K562 (cell line): ENCODE results near the gene WDR91. TPM values are rescaled to one million over a fixed set of nuclear protein-coding genes. Genes with fewer than 3 reads are reported as not detected.

Experiments
- E2F3 ChIP-seq: fragments of 250-450 bp; sonication (Bioruptor Pico); IDR thresholded peaks from 2 replicates; pipeline ENCODE4 v1.4.0; 2020; ENCODE audit warnings: mild to moderate bottlenecking
- ELF2 ChIP-seq: fragments of 250-450 bp; sonication (Bioruptor Pico); IDR thresholded peaks from 2 replicates; pipeline ENCODE4 v1.5.0; 2021; ENCODE audit warnings: mild to moderate bottlenecking
- FOXJ2 ChIP-seq: fragments of 200-800 bp; sonication (Bioruptor generic); IDR thresholded peaks from 2 replicates; pipeline ENCODE4 v1.6.1; 2016; ENCODE audit warnings: missing genetic modification characterization, missing compliant biosample characterization
- FUS ChIP-seq: fragments of 200-400 bp; formaldehyde crosslinking; optimal IDR thresholded peaks from 2 replicates; pipeline ENCODE3; 2017; ENCODE audit warnings: low read depth, low read length
- HMG20B ChIP-seq: fragments of 250-450 bp; sonication (Bioruptor Pico); IDR thresholded peaks from 2 replicates; pipeline ENCODE4 v1.5.0; 2021; ENCODE audit warnings: mild to moderate bottlenecking
- HOXB6 ChIP-seq: fragments of 250-450 bp; sonication (Bioruptor Pico); IDR thresholded peaks from 2 replicates; pipeline ENCODE4 v1.5.1; 2022; ENCODE audit warnings: mild to moderate bottlenecking, borderline replicate concordance
- MYC ChIP-seq, 2 experiments: fragments of 250-450 bp in 1 of 2; sonication (Bioruptor Pico) in 1 of 2; IDR thresholded peaks; 2 replicates each; pipeline versions ENCODE4 v1.5.1 to v1.6.1; 2012 to 2021; ENCODE audit warnings: low read depth in 2 of 2, borderline replicate concordance in 1 of 2, improper control_type of control experiment in 1 of 2, low read length in 1 of 2, mild to moderate bottlenecking in 1 of 2, moderate library complexity in 1 of 2
- NCOR1 ChIP-seq: fragments of 450-650 bp; IDR thresholded peaks from 2 replicates; pipeline ENCODE4 v1.6.1; 2016; ENCODE audit warnings: mild to moderate bottlenecking, moderate library complexity
- ZBED1 ChIP-seq: IDR thresholded peaks from 2 replicates; pipeline ENCODE4 v1.6.1; 2014
- ZBTB11 ChIP-seq, 3 experiments: fragments of 200-800 bp in 1 of 3; fragments of 250-450 bp in 1 of 3; fragments of 450-650 bp in 1 of 3; sonication (Bioruptor Pico) in 1 of 3; sonication (Bioruptor generic) in 1 of 3; formaldehyde crosslinking in 1 of 3; IDR thresholded peaks; 2 replicates each; pipeline versions ENCODE4 v1.6.1 to v1.8.0; 2016 to 2022; ENCODE audit warnings: mild to moderate bottlenecking in 2 of 3, missing genetic modification characterization in 2 of 3, missing compliant biosample characterization in 1 of 3, moderate library complexity in 1 of 3
- ZBTB2 ChIP-seq: fragments of 450-650 bp; IDR thresholded peaks from 2 replicates; pipeline ENCODE4 v1.6.1; 2016; ENCODE audit warnings: antibody characterized with exemption
- ZNF121 ChIP-seq: sonication (generic); formaldehyde crosslinking; conservative IDR thresholded peaks from 2 replicates; pipeline ENCODE4 v1.8.0; 2022; ENCODE audit warnings: missing genetic modification reagents
- ZNF347 ChIP-seq: fragments of 450-650 bp; formaldehyde crosslinking; IDR thresholded peaks from 2 replicates; pipeline ENCODE4 v1.4.0; 2020; ENCODE audit warnings: low read depth, mild to moderate bottlenecking, moderate library complexity
- ZNF639 ChIP-seq, 2 experiments: fragments of 200-800 bp in 1 of 2; sonication (Bioruptor generic) in 1 of 2; sonication (generic) in 1 of 2; formaldehyde crosslinking in 1 of 2; IDR thresholded peaks in 1 of 2; conservative IDR thresholded peaks in 1 of 2; 2 replicates each; pipeline versions ENCODE4 v1.5.0 to v1.6.1; 2016 to 2020; ENCODE audit warnings: missing compliant biosample characterization in 1 of 2, missing genetic modification characterization in 1 of 2, missing genetic modification reagents in 1 of 2
- ZNF707 ChIP-seq: fragments of 250-450 bp; sonication (Bioruptor Pico); conservative IDR thresholded peaks from 2 replicates; pipeline ENCODE4 v1.8.0; 2022; ENCODE audit warnings: inconsistent platforms, mild to moderate bottlenecking, moderate library complexity
- ZNF764 ChIP-seq: fragments of 250-450 bp; sonication (Bioruptor Pico); IDR thresholded peaks from 2 replicates; pipeline ENCODE4 v1.4.0; 2020; ENCODE audit warnings: low read depth, mild to moderate bottlenecking, moderate library complexity
- ZZZ3 ChIP-seq: fragments of 450-650 bp; IDR thresholded peaks from 2 replicates; pipeline ENCODE4 v1.6.1; 2016; ENCODE audit warnings: antibody characterized with exemption, mild to moderate bottlenecking, moderate library complexity
- polyA plus RNA-seq, 8 experiments: library from polyadenylated mRNA; depleted of rRNA in 4 of 8; stranded (reverse) in 5 of 8; unstranded in 3 of 8; fragments of >200 nt; fragmentation: Nextera tagmentation in 2 of 8; fragmentation: Illumina TruSeq in 1 of 8; extraction: Ambion mirVana in 2 of 8; extraction: Trizol in 1 of 8; gene quantifications; 2 replicates each; pipeline versions ENCODE4 v1.2.1 to v1.2.3, GENCODE V29; 2011 to 2014; ENCODE audit warnings: inconsistent platforms in 1 of 8, missing spikeins in 1 of 8
- total RNA-seq, 7 experiments: library from RNA; depleted of rRNA in 6 of 7; stranded (reverse); fragments of >200 nt in 6 of 7; fragmentation: Illumina TruSeq in 2 of 7; extraction: Trizol in 2 of 7; gene quantifications; 2 replicates each; pipeline versions ENCODE4 v1.2.1 to v1.2.3, GENCODE V29; 2011 to 2021; ENCODE audit warnings: low replicate concordance in 1 of 7
- TF ChIP-seq, protein P1 (sequence below): fragments of 250-450 bp; sonication (Bioruptor Pico); IDR thresholded peaks from 2 replicates; pipeline ENCODE4 v1.8.0; 2022; ENCODE audit warnings: moderate library complexity, mild to moderate bottlenecking, inconsistent platforms

The WDR91 gene
- total and polyA plus RNA-seq, 9 of the 15 experiments (the other 6 are each of a cell fraction or from before 2014, with no cell fraction given), result 1.9 to 18.2 (median 9.8) TPM

DNA sequence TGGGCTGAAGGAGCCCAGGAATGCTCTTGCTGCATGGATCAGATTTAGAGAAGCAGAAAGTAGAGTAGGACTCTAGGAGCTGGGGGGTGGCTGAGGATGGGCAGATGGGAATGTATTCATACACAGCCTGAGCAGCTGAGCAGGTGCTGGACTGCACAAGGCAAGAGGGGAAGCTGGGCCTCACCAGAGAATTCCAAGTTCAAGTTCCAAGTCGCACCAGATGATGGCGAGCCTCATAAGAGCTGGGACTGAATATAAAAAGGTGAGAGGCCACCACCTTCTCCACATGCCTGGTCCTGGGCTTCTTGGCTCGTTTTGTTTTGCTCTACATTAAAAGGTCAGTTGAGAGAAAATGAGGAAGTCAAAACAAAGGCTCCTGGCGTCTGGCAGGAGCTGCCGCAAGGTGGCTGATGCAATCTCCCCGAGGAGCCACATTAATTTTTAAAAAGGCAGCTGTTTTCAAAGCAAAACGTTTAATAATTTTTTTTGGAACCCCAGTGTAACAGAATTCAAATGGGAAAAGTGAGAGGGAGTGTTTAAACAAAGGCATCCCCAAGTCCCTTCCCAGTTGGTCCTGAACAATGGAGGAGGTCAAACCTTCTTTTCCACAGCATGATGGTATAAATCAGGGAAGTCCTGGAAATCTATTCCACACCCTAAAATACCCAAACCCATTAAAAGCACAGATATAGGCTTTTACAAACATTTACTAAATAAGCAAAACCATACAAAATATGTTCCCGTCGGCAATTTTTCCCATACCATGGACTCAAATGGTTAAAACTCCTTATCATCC, 50.3 kb downstream of the WDR91 start (continued):
- no peak for TF ChIP-seq ZBTB2
- no peak for TF ChIP-seq ZNF707
- TF ChIP-seq MYC (IDR thresholded peaks at IDR 0.05; ENCODE audit: low read depth, low read length), result peak; percentile 95
- TF ChIP-seq MYC (CRISPR knock-in tag; IDR thresholded peaks at IDR 0.05; ENCODE audit: borderline replicate concordance, low read depth), result no peak
- TF ChIP-seq ZNF347 (CRISPR knock-in tag), result no peak
- no peak for TF ChIP-seq HOXB6 (CRISPR knock-in tag)
- peak in 1 of 2 experiments; percentile 76; a peak in 2 of 4 replicates for TF ChIP-seq ZNF639 (CRISPR knock-in tag; conservative IDR thresholded peaks at IDR 0.05 in 1 of 2, IDR thresholded peaks at IDR 0.05 in 1 of 2)
- no peak for TF ChIP-seq E2F3
- TF ChIP-seq ZBED1, result no peak
- peak in 1 of 3 experiments; percentile 54; a peak in 1 of 6 replicates for TF ChIP-seq ZBTB11 (CRISPR knock-in tag; IDR thresholded peaks at IDR 0.05)
- TF ChIP-seq NCOR1, result peak; percentile 29; the same call in 1 of the 2 replicates
- no peak for TF ChIP-seq ZNF764 (CRISPR knock-in tag)
- TF ChIP-seq ZZZ3, result no peak
- peak; percentile 87 for TF ChIP-seq FOXJ2 (tag)
- TF ChIP-seq ZNF121, result no peak
- TF ChIP-seq, protein P1, sequence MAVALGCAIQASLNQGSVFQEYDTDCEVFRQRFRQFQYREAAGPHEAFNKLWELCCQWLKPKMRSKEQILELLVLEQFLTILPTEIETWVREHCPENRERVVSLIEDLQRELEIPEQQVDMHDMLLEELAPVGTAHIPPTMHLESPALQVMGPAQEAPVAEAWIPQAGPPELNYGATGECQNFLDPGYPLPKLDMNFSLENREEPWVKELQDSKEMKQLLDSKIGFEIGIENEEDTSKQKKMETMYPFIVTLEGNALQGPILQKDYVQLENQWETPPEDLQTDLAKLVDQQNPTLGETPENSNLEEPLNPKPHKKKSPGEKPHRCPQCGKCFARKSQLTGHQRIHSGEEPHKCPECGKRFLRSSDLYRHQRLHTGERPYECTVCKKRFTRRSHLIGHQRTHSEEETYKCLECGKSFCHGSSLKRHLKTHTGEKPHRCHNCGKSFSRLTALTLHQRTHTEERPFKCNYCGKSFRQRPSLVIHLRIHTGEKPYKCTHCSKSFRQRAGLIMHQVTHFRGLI (CRISPR knock-in tag), result peak; percentile 70; the same call in 1 of the 2 replicates
- no peak for TF ChIP-seq ELF2 (CRISPR knock-in tag)
- TF ChIP-seq FUS, result no peak
- TF ChIP-seq HMG20B (CRISPR knock-in tag), result no peak
